GM20000 (cell line): Measurements from ENCODE around the gene FRMD4B.
A peak's percentile ranks its signal among the peaks of the same experiment; 100 is the strongest.

Experiments used
- DNase-seq: peaks from one replicate; pipeline ENCODE4 v3.0.0; 2012; ENCODE audit warnings: low spot score
- TF ChIP-seq, protein P1 (sequence below): IDR thresholded peaks from 2 replicates; pipeline ENCODE4 v1.5.1; 2012; ENCODE audit warnings: mild to moderate bottlenecking, control low read depth; ENCODE audit errors: extremely low read depth, missing control alignments

The FRMD4B gene

DNA sequence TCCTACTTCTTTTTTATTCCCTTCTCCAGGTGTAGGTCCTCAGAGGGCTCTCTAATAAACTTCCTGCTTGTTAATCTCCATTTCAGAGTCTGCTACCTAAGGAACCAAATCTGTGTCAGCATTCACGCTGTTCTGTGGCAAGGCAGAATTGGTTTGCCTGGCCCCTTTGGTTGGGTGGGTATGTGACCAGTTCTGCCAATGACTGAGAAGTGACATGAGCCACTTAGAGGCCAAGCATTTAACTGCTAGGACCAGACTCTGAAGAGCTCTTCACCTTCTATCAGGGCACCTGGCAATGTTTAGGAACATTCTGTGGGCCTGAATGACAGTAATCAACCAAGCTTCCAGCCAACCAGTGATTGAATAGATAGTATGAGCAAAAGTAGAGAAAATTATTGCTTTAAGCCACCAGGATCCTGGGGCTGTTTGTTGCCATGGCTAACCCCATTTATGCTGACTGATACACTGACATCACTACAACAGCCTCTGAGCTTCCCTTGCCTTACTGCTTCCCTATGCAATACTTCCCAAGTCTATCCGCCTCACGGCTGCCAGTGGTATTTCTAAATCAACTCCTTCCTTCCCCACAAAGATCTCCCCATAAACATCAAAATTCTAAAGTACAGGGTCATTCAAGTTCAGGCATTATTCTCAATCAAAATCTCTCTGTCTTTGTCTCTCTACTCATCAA lies 7.6 kb downstream of the FRMD4B start:
- no peak for DNase-seq
- TF ChIP-seq, protein P1, sequence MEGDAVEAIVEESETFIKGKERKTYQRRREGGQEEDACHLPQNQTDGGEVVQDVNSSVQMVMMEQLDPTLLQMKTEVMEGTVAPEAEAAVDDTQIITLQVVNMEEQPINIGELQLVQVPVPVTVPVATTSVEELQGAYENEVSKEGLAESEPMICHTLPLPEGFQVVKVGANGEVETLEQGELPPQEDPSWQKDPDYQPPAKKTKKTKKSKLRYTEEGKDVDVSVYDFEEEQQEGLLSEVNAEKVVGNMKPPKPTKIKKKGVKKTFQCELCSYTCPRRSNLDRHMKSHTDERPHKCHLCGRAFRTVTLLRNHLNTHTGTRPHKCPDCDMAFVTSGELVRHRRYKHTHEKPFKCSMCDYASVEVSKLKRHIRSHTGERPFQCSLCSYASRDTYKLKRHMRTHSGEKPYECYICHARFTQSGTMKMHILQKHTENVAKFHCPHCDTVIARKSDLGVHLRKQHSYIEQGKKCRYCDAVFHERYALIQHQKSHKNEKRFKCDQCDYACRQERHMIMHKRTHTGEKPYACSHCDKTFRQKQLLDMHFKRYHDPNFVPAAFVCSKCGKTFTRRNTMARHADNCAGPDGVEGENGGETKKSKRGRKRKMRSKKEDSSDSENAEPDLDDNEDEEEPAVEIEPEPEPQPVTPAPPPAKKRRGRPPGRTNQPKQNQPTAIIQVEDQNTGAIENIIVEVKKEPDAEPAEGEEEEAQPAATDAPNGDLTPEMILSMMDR, result no peak

DNA sequence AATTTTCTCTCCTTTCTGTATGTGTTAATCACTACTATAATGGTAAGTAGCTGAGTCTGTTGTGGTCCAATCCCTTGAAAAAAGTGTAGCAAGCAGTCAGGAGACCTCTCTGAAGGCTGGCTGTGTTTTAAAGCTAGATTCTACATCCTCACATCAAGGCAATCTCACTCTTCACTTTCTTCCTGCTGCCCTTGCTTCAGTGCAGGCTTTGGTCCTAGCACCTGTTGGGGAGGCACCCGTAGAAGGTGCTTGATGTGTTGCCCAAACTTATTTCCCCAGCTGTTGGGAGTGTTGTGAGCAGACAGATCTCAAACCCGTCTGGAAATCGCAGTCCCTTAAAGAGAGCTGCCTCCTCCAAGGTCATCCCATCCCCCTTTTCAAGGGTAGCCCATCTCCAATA lies 8.6 kb downstream of the FRMD4B start:
- TF ChIP-seq, protein P1, result no peak
- DNase-seq, result no peak

DNA sequence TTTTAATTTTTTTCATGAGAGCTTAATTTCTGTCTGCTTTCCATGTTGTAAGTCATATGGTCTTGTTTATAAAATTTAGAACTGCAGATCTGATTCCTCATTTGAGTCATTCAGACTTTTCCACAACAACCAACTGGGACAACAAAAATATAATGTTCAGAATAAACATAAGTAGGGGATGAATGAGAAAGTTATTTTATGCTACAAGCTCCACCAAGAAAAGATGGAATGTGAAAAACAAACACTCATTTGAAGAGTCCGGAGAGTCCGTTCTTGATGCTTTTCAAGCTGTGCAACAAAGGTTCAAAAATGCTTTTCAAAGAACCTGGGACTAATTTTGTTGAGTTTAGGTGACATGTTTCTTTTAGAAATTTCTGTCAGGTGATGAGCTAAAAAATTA lies 9.2 kb downstream of the FRMD4B start:
- TF ChIP-seq, protein P1, result no peak
- no peak for DNase-seq

DNA sequence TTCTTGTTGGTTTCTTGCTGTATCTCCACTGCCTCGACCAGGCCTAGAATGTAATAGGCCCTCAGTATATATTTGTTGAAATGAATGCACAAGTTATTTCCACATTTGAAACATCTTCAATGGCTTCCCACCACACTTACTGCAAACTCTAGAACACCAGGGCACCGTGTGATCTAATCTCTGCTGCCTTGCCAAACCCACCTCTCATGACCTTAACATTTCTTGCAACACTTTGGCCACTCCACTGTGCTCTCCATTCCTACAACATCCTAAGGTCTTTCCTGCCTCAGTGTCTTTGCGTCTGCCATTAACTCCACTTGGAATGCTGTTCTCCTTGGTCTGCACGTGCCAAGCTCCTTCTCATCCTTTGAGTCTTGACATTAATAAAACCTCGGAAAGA lies 14.1 kb downstream of the FRMD4B start:
- no peak for DNase-seq
- TF ChIP-seq, protein P1, result no peak

DNA sequence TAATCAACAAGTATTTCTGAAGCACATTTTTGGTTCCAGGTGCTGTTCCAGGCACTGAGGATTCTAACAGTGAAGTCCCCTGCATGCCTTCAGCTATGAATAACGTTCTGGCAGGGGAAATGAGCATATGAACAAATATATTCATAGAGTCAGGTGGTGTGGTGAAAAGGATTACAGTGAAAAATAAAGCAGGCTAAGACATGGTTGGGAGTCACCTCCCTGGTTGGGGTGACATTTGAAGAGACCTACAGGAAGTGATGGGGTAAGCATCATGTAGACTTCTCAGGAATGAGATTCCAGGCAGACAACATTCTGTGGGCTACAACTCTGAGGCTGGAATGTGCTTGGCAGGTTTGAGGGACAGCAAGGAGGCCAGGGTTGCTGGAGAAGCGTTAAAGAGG lies 15.0 kb downstream of the FRMD4B start:
- TF ChIP-seq, protein P1, result no peak
- no peak for DNase-seq

DNA sequence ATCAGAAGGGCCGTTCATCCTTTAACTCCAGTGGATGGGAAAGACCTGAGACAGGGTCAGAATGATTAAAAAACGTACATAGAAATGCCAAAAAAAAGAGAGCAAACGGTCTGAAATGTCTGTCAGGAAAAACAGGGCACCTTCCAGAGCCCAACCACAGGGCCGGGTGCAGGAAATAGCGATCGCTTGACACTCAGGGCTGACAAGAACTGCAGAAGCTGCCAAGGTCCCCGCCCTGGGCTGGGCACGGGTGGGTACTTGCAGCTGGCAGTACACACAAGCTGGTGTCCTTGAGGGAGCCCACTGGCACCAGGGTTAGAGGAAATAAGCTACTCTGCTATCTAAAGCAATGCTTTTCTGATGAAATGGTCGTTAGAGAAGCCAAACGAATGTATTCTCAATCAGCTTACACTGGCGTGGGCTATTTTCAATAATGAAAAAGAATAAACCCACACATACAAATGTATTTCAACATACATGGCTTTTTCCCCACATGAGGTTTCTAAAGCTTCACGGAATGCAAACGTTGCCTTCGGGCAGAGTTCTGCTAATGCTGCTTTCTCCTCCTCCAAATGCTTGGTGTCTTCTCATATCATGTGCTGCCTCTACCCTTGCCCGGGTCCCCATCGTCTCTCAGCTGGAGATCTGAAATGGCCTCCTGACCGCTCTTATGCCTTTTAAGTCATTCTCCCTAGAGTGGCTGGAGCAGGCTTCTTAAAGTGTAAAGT lies 15.6 kb downstream of the FRMD4B start:
- DNase-seq, result no peak
- TF ChIP-seq, protein P1, result no peak

DNA sequence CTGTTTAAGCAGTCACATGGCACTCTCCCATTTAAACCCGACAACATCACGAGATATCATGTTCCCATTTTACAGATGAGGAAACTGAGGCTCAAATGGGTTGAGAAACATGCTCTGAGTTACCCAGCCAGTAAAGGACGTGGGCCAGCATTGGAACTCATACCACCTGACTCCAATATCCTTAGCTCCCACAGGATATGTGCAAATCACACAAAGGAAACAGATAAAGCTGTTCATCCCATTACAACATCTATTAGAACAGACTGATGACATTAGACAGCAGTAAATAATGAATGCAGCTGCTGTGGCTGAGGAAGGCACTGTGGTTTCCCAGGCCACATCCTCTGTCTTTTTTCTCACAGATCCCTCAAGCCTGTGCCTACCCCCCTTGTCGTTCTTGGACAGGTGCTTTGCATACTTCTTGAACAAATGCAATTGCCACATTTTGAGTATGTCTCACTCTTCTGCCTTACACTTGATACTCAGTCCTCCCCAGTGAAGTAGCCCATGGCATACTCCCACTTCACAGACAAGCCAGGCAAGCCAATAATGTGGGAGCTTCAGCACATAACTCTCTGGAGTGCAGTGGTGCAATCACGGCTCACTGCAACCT lies 17.7 kb downstream of the FRMD4B start:
- TF ChIP-seq, protein P1, result no peak
- peak; percentile 68 for DNase-seq
